RPMI7951 (cell line): ENCODE results near the gene SIRT7. TPM values are rescaled to one million over a fixed set of nuclear protein-coding genes. Genes with fewer than 3 reads are reported as not detected.
"Not testable (repeated sequence)": the region's sequence is repeated elsewhere in the genome, so short reads cannot be mapped to it uniquely, and the experiment has no call there.

Experiments used
- DNase-seq: peaks from one replicate; pipeline ENCODE4 v3.0.0-alpha.2; 2012; ENCODE audit warnings: low read depth
- total RNA-seq: library from RNA; depleted of rRNA; stranded (reverse); fragments of >200 nt; shearing (Covaris generic); gene quantifications from 2 replicates; pipeline ENCODE4 v1.2.3, GENCODE V29; 2014

The SIRT7 gene
- total RNA-seq, 1 experiment from 2014 or later, result 10.0 TPM

GRCh38 chr17:81954131-81955057, 36.4 kb upstream of the SIRT7 start:
- no peak for DNase-seq

- DNase-seq, result not testable (repeated sequence)
Observed at GRCh38 chr17:81953443-81953842, 35.5 kb upstream of the SIRT7 start.

GRCh38 chr17:81952792-81953228, 34.8 kb upstream of the SIRT7 start:
- no peak for DNase-seq

GRCh38 chr17:81951785-81952684, 34.1 kb upstream of the SIRT7 start:
- DNase-seq, result no peak

GRCh38 chr17:81950501-81950900, 32.5 kb upstream of the SIRT7 start:
- DNase-seq, result no peak

GRCh38 chr17:81948635-81949378, 30.8 kb upstream of the SIRT7 start:
- no peak for DNase-seq

- no peak for DNase-seq
Observed at GRCh38 chr17:81947189-81947588, 29.2 kb upstream of the SIRT7 start, which contains the start of gene MYADML2. Gene MYADML2 (minus strand): TSS chr17:81947233. CDS start chr17:81941741, 5,492 bp downstream.

- DNase-seq, result no peak
Observed at GRCh38 chr17:81944858-81945257, 26.9 kb upstream of the SIRT7 start.

- no peak for DNase-seq
Observed at GRCh38 chr17:81942167-81942553, 24.2 kb upstream of the SIRT7 start.

GRCh38 chr17:81941484-81942166, 23.6 kb upstream of the SIRT7 start:
- DNase-seq, result no peak

- DNase-seq, result no peak
Observed at GRCh38 chr17:81940538-81941483, 22.8 kb upstream of the SIRT7 start.

GRCh38 chr17:81939881-81940385, 22.0 kb upstream of the SIRT7 start:
- no peak for DNase-seq

- DNase-seq, result no peak
Observed at GRCh38 chr17:81939218-81939617, 21.2 kb upstream of the SIRT7 start.

GRCh38 chr17:81935709-81936084, 17.7 kb upstream of the SIRT7 start:
- no peak for DNase-seq

- DNase-seq, result no peak
Observed at GRCh38 chr17:81934850-81935708, 17.1 kb upstream of the SIRT7 start.

- no peak for DNase-seq
Observed at GRCh38 chr17:81934098-81934757, 16.3 kb upstream of the SIRT7 start.

GRCh38 chr17:81933178-81933699, 15.3 kb upstream of the SIRT7 start:
- no peak for DNase-seq
